ENCODE data around the gene CD52. TPM values are rescaled to one million over a fixed set of nuclear protein-coding genes. Genes with fewer than 3 reads are reported as not detected.

Gene CD52
- total RNA-seq, 1 donor from 2014 or later, result 449 TPM

DNA sequence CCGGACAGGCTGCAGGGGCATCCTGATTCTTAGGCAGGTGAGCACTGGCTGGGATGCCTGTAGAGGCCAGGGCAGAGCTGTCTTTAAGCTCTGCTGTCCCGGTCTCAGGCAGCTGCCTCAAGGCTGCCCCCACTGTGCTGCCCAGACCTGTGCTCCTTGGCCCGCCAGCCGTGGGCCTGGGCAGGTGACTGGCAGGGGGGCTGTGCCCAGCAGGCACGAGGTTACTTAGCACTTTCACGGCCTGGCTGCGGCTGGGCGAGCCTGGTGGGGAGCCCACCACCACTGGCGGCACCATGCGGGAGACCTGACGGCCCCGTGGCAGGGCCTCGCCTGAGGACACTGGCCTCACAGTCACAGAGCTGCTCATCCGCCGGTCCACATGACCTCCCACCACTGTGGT, 28.0 kb downstream of the CD52 start:
- DNase-seq (no peak), ATAC-seq (ENCODE audit: low read depth) (no peak)
- ChIA-PET POLR2A (no interaction called here), CTCF (no interaction called here)
- TF ChIP-seq, protein P1, sequence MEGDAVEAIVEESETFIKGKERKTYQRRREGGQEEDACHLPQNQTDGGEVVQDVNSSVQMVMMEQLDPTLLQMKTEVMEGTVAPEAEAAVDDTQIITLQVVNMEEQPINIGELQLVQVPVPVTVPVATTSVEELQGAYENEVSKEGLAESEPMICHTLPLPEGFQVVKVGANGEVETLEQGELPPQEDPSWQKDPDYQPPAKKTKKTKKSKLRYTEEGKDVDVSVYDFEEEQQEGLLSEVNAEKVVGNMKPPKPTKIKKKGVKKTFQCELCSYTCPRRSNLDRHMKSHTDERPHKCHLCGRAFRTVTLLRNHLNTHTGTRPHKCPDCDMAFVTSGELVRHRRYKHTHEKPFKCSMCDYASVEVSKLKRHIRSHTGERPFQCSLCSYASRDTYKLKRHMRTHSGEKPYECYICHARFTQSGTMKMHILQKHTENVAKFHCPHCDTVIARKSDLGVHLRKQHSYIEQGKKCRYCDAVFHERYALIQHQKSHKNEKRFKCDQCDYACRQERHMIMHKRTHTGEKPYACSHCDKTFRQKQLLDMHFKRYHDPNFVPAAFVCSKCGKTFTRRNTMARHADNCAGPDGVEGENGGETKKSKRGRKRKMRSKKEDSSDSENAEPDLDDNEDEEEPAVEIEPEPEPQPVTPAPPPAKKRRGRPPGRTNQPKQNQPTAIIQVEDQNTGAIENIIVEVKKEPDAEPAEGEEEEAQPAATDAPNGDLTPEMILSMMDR (IDR thresholded peaks at IDR 0.05), result no peak
- Mint-ChIP-seq H3K27me3 (no peaks in the 10 kb centered on the region), H3K27ac (no peak overlapping the region), H3K9me3 (no peaks in the 10 kb centered on the region), H3K4me1 (no peaks in the 10 kb centered on the region), H3K36me3 (ENCODE audit: low read depth) (no peaks in the 10 kb centered on the region), H3K4me3 (no peak overlapping the region)
- intact Hi-C loops (cut with micrococcal nuclease), result no loop called here

DNA sequence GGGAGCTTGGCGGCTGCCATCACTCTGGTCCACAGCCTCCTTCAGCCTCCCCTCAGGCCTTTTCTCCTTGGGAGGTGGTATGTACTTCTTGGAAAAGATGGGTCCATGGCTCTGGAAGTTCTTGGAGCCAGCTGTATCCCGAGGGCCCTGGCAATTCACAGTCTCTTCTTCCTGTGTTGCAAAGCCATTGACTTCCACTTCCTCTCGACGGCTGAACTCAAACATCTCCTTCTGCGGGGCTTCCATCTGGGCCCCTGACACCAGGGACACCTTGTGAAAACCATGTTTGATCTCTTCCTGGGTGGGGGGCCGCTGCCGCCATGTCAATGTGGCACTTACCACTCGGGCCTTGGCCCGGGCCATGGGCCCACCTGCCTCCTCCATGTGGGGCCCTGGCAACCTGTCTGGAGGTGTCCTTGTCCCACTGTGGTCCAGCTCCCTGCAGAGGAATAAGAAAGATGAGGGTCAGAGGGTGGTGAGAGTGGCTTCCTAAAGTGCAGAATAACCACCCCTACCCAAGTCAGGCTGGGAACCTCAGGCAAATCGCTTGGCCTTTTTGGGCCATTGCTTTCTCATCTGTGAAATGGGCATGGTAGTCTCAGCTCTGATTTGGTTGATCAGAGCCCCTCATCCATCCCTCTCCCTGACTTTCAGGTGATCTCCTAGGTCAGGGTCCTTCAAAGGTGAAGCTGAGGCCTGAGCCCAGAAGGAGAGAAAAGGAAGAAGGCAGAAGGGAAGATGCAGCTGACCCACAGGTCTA, 28.7 kb downstream of the CD52 start:
- DNase-seq, result no peak
- no peaks in the 10 kb centered on the region for H3K36me3 Mint-ChIP-seq (ENCODE audit: low read depth)
- TF ChIP-seq, protein P1 (IDR thresholded peaks at IDR 0.05), result no peak
- ChIA-PET CTCF (no interaction called here), POLR2A (no interaction called here)
- H3K4me3 Mint-ChIP-seq, result no peak overlapping the region
- no peaks in the 10 kb centered on the region for H3K9me3 Mint-ChIP-seq
- H3K27me3 Mint-ChIP-seq, result no peaks in the 10 kb centered on the region
- H3K4me1 Mint-ChIP-seq, result no peaks in the 10 kb centered on the region
- H3K27ac Mint-ChIP-seq, result no peak overlapping the region
- intact Hi-C loops (cut with micrococcal nuclease), result no loop called here
- no peak for ATAC-seq (ENCODE audit: low read depth)

DNA sequence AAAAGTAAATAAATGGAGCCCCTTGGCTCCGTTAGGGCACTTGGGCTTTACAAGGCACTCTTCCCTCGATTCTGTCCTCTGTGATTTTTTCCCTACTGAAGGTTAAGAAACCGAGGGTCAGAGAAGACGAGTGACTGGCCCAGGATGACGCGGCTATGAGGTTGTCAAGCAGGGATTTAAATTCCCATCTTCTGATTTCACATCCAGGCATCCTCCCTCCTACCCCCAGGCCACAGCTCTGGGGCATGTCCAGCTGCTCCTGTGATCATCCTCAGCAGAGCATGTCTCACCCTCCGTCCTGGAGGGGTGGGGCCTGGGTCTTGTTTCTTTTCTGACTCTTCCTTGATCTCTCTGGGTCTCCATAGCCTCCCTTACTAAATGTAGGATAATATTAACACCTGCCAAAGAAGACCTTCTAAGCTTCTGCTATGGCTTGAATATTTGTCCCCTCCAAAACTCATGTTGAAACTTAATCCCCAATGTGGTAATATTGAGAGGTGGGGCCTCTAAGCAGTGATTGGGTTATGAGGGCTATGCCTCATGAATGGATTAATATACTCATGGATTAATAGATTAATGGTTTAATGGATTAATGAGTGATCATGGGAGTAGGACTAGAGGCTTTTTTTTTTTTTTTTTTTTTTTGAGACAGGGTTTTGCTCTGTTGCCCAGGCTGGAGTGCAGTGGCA, 31.6 kb downstream of the CD52 start:
- TF ChIP-seq, protein P1 (IDR thresholded peaks at IDR 0.05), result no peak
- Mint-ChIP-seq H3K27ac (no peak overlapping the region), H3K27me3 (no peaks in the 10 kb centered on the region), H3K4me3 (no peak overlapping the region), H3K36me3 (ENCODE audit: low read depth) (no peaks in the 10 kb centered on the region), H3K9me3 (no peaks in the 10 kb centered on the region), H3K4me1 (no peaks in the 10 kb centered on the region)
- no peak for DNase-seq
- no peak for ATAC-seq (ENCODE audit: low read depth)
- ChIA-PET POLR2A (interaction anchor here (0.6 kb wide), 1 partner anchor 123 kb away, joined by 11 read pairs; no protein-coding TSS in a partner anchor), CTCF (interaction anchor here (0.6 kb wide), 1 partner anchor 14 kb away, joined by 3 read pairs; no protein-coding TSS in a partner anchor)
- intact Hi-C loops (cut with micrococcal nuclease), result no loop called here

DNA sequence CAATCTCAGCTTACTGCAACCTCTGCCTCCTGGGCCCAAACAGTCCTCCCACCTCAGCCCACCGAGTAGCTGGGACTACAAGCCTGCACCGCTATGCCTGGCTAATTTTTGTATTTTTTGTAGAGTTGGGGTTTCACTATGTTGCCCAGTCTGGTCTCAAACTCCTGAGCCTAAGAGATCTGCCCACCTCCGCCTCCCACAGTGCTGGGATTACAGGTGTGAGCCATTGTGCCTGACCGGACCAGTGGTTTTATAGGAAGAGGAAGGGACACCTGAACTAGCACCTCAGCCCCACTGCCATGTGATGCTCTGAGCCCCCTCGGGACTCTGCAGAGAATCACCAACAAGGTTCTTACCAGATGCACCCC, 32.1 kb downstream of the CD52 start:
- TF ChIP-seq, protein P1 (IDR thresholded peaks at IDR 0.05), result no peak
- no peak for ATAC-seq (ENCODE audit: low read depth)
- DNase-seq, result no peak
- H3K36me3 Mint-ChIP-seq (ENCODE audit: low read depth), result no peaks in the 10 kb centered on the region
- ChIA-PET POLR2A (interaction anchor here (0.6 kb wide), 1 partner anchor 124 kb away, joined by 11 read pairs; no protein-coding TSS in a partner anchor), CTCF (no interaction called here)
- no peak overlapping the region for H3K4me3 Mint-ChIP-seq
- no peaks in the 10 kb centered on the region for H3K27me3 Mint-ChIP-seq
- no peaks in the 10 kb centered on the region for H3K9me3 Mint-ChIP-seq
- no peak overlapping the region for H3K27ac Mint-ChIP-seq
- no peaks in the 10 kb centered on the region for H3K4me1 Mint-ChIP-seq
- intact Hi-C loops (cut with micrococcal nuclease), result no loop called here

DNA sequence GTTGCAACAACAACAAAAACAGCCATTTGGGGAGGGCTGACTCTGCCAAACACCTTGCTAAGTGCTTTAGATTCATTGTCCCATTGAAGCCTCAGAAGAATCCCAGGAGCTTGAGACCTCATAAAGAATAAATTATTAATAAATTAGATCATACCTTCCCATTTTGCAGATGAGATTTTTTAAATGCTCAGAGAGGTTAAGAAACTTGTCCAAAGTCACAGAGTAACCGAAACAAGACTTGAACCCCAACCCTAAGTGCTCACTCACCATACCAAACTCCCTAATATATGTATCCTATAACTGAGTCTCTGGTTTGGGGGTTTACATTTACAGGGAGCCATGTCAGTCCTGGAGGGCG, 32.6 kb downstream of the CD52 start:
- DNase-seq, result no peak
- H3K4me1 Mint-ChIP-seq, result no peaks in the 10 kb centered on the region
- intact Hi-C loops (cut with micrococcal nuclease), result no loop called here
- H3K9me3 Mint-ChIP-seq, result no peaks in the 10 kb centered on the region
- ChIA-PET POLR2A (no interaction called here), CTCF (no interaction called here)
- H3K27me3 Mint-ChIP-seq, result no peaks in the 10 kb centered on the region
- TF ChIP-seq, protein P1 (IDR thresholded peaks at IDR 0.05), result no peak
- no peaks in the 10 kb centered on the region for H3K36me3 Mint-ChIP-seq (ENCODE audit: low read depth)
- no peak for ATAC-seq (ENCODE audit: low read depth)
- no peak overlapping the region for H3K4me3 Mint-ChIP-seq
- no peak overlapping the region for H3K27ac Mint-ChIP-seq

All from activated B cell treated with CpG ODN at 0.5 μM for 24 hours (primary cell).